B cell (primary cell): ENCODE measurements around the gene IPO11.

Source experiments
- EZH2 ChIP-seq: IDR thresholded peaks from 2 replicates; pipeline ENCODE4 v1.6.1; 2012; ENCODE audit warnings: borderline replicate concordance, low read depth, mild to moderate bottlenecking, moderate library complexity, low read length; ENCODE audit not compliant: insufficient read depth, poor library complexity, severe bottlenecking
- TF ChIP-seq, protein P1 (sequence below): fragments of 200-600 bp; IDR thresholded peaks from one replicate; pipeline ENCODE4 v1.8.0; 2022; ENCODE audit warnings: antibody characterized with exemption, mild to moderate bottlenecking

- TF ChIP-seq, protein P1, sequence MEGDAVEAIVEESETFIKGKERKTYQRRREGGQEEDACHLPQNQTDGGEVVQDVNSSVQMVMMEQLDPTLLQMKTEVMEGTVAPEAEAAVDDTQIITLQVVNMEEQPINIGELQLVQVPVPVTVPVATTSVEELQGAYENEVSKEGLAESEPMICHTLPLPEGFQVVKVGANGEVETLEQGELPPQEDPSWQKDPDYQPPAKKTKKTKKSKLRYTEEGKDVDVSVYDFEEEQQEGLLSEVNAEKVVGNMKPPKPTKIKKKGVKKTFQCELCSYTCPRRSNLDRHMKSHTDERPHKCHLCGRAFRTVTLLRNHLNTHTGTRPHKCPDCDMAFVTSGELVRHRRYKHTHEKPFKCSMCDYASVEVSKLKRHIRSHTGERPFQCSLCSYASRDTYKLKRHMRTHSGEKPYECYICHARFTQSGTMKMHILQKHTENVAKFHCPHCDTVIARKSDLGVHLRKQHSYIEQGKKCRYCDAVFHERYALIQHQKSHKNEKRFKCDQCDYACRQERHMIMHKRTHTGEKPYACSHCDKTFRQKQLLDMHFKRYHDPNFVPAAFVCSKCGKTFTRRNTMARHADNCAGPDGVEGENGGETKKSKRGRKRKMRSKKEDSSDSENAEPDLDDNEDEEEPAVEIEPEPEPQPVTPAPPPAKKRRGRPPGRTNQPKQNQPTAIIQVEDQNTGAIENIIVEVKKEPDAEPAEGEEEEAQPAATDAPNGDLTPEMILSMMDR = no peak
- TF ChIP-seq EZH2 = no peak
Measured at GRCh38 chr5:62488531-62488930, 76.0 kb downstream of the IPO11 start.
